Right lung (tissue), 5 donors: ENCODE results near the gene SYNPO2. TPM values are rescaled to one million over a fixed set of nuclear protein-coding genes. Genes with fewer than 3 reads are reported as not detected.

ENCODE experiments used
- DNase-seq, 2 donors: peaks; one replicate each; pipeline ENCODE4 v3.0.0-alpha.2; 2013
- polyA plus RNA-seq, 5 donors: library from polyadenylated mRNA; unstranded; fragments of 120-200 nt; gene quantifications; one replicate each; pipeline versions ENCODE4 v1.2.1 to v1.2.3, GENCODE V29; 2013; ENCODE audit warnings: inconsistent platforms in 1 of 5, low replicate concordance in 1 of 5; ENCODE audit not compliant: insufficient read length in 5 of 5, insufficient read depth in 1 of 5

The SYNPO2 gene
- polyA plus RNA-seq, 5 donors: 3.3 to 5.7 (median 4.3) TPM

DNA sequence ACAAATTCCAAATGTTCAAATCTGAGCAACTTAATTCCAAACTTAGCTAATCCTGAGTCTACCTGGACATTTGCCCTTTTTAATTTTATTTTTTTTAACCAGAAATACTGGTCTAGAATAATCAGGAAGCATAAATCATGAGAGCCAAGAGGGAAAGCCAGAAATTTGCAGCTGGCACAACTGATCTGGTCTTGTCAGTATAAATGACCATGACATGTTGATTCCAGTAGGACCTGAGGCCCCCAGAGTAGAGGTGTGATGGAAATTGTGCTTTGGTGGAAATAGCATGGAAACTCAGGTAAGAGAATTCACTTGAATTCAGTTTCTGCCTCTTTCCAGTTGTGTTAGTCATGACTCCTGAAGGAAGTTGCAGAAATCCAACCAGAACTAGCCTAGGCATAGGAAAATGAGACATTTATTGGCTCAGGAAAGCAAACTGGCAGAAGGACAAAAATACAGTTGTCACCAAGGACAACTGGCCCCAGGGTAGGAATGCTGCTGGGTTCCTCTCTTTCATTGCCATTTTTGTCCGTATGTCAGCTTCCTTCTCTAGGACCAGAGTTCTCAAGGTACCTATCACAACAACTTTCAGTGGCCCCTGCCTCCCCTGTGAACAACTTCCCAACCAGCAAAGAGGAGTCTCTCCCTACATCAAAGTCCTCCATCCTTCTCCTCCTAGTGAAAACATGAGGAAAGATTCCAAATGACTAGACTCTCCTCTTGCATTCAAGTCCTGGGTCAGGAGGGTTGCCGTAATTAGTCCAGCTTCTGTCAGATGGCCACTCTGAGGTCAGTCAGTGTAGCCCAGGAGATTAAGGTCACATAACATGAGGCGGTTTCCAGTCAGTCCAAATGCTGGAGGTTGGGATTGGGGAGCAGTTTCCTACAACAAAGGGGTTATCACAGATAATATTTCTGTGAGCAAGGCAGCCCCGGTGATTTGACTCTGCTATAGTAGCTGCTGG is 217.7 kb downstream of the SYNPO2 start:
- no peak for DNase-seq

DNA sequence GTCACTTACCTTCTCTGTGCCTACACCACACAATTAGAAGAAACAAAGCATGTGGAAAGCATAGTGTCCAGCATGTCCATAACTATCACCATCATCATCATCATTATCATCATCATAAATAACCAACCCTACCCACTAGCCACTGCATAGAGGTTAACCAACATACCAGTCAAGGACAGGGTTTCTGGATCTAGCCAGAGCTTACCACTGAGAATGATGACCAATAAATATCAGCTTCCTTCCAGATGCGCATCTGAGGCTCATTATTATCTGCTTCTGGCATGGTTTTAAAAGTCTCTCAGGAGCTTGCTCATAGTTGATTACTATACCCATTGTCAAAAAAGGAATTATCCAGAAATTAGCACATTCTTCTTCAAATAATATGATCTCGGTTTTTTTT is 221.5 kb downstream of the SYNPO2 start:
- DNase-seq: no peak

Other genes starting within 250 kb of the SYNPO2 start
- 10 to 100 TPM; 37.5 to 69.7 (median 62.8) TPM for gene METTL14, start 203.5 kb upstream of the SYNPO2 start, polyA plus RNA-seq
- 10 to 100 TPM; 41.2 to 51.7 (median 45.0) TPM for gene SEC24D, start 52.7 kb upstream of the SYNPO2 start, polyA plus RNA-seq
- gene MYOZ2, start 247.0 kb downstream of the SYNPO2 start, polyA plus RNA-seq: 1 to 10 TPM in 1 of 5 donors, under 1 TPM in 4; 0.06 to 8.3 (median 0.20) TPM